ENCODE results near the gene SEZ6.

The SEZ6 gene

DNA sequence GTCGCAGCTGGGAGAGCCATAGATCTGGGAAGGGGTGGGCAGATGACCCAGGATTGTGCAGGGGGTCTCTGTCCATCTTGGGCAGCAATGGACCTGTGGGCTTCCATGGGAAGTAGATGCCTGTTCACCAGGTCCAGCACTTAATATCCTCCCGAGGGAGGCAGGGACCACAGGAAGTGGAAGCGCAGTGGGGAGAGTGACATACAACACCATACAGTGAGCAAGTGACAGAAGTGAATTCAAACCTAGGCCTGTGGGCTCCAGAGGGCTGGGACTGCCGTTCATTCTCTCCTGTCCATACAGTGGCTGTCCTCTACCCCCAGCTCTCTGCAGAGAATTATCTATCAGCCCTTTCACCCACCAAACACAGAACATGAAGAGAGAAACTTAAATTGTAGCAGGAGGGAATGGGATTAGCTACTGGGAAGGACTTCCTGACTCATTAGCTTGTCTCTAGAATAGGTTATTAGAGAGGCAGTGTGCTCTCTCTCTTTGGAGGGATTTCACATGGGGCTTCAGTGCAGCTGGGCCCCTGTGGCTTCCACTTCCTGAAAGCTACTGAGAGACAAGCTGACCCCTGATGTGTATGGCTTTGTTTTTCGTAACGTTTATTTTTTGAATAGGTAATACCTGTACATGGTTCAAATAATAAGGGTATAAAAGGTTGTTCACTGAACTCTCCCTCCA lies 13.1 kb upstream of the SEZ6 start:
- ATAC-seq = no peak
- TF ChIP-seq SNAI2 (CRISPR knock-in tag; IDR thresholded peaks at IDR 0.05) = no peak
- TF ChIP-seq BACH2 (CRISPR knock-in tag; IDR thresholded peaks at IDR 0.05; ENCODE audit: borderline replicate concordance) = no peak

GRCh38 chr17:29016345-29017210 lies 10.7 kb upstream of the SEZ6 start:
- ATAC-seq = no peak
- TF ChIP-seq ZNF70 (CRISPR knock-in tag; IDR thresholded peaks at IDR 0.05) = no peak
- no peak for TF ChIP-seq TOX (CRISPR knock-in tag; IDR thresholded peaks at IDR 0.05; ENCODE audit: borderline replicate concordance)

GRCh38 chr17:29014716-29015115 lies 8.9 kb upstream of the SEZ6 start:
- no peak for ATAC-seq
- TF ChIP-seq POU6F1 (CRISPR knock-in tag; IDR thresholded peaks at IDR 0.05; ENCODE audit: borderline replicate concordance, low read depth) (no peak), RARB (CRISPR knock-in tag; IDR thresholded peaks at IDR 0.05) (no peak), BACH2 (CRISPR knock-in tag; IDR thresholded peaks at IDR 0.05; ENCODE audit: borderline replicate concordance) (no peak), ZNF565 (CRISPR knock-in tag; conservative IDR thresholded peaks at IDR 0.05; ENCODE audit: low read depth) (no peak), ESRRG (CRISPR knock-in tag; IDR thresholded peaks at IDR 0.05) (no peak), SNAI2 (CRISPR knock-in tag; IDR thresholded peaks at IDR 0.05) (no peak), CSDC2 (CRISPR knock-in tag; IDR thresholded peaks at IDR 0.05) (no peak), ZFP30 (CRISPR knock-in tag; IDR thresholded peaks at IDR 0.05) (no peak), TCF4 (CRISPR knock-in tag; IDR thresholded peaks at IDR 0.05; ENCODE audit: borderline replicate concordance) (no peak), ZNF8 (CRISPR knock-in tag; IDR thresholded peaks at IDR 0.05) (no peak), ZNF70 (CRISPR knock-in tag; IDR thresholded peaks at IDR 0.05) (no peak), TOX (CRISPR knock-in tag; IDR thresholded peaks at IDR 0.05; ENCODE audit: borderline replicate concordance) (no peak), GLIS3 (CRISPR knock-in tag; IDR thresholded peaks at IDR 0.05) (no peak), PPARA (CRISPR knock-in tag; IDR thresholded peaks at IDR 0.05; ENCODE audit: borderline replicate concordance) (no peak)
- TF ChIP-seq, protein P1, sequence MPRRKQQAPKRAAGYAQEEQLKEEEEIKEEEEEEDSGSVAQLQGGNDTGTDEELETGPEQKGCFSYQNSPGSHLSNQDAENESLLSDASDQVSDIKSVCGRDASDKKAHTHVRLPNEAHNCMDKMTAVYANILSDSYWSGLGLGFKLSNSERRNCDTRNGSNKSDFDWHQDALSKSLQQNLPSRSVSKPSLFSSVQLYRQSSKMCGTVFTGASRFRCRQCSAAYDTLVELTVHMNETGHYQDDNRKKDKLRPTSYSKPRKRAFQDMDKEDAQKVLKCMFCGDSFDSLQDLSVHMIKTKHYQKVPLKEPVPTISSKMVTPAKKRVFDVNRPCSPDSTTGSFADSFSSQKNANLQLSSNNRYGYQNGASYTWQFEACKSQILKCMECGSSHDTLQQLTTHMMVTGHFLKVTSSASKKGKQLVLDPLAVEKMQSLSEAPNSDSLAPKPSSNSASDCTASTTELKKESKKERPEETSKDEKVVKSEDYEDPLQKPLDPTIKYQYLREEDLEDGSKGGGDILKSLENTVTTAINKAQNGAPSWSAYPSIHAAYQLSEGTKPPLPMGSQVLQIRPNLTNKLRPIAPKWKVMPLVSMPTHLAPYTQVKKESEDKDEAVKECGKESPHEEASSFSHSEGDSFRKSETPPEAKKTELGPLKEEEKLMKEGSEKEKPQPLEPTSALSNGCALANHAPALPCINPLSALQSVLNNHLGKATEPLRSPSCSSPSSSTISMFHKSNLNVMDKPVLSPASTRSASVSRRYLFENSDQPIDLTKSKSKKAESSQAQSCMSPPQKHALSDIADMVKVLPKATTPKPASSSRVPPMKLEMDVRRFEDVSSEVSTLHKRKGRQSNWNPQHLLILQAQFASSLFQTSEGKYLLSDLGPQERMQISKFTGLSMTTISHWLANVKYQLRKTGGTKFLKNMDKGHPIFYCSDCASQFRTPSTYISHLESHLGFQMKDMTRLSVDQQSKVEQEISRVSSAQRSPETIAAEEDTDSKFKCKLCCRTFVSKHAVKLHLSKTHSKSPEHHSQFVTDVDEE (CRISPR knock-in tag; IDR thresholded peaks at IDR 0.05) = no peak
- TF ChIP-seq, protein P2, sequence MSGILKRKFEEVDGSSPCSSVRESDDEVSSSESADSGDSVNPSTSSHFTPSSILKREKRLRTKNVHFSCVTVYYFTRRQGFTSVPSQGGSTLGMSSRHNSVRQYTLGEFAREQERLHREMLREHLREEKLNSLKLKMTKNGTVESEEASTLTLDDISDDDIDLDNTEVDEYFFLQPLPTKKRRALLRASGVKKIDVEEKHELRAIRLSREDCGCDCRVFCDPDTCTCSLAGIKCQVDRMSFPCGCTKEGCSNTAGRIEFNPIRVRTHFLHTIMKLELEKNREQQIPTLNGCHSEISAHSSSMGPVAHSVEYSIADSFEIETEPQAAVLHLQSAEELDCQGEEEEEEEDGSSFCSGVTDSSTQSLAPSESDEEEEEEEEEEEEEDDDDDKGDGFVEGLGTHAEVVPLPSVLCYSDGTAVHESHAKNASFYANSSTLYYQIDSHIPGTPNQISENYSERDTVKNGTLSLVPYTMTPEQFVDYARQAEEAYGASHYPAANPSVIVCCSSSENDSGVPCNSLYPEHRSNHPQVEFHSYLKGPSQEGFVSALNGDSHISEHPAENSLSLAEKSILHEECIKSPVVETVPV (CRISPR knock-in tag; IDR thresholded peaks at IDR 0.05) = no peak
- TF ChIP-seq, protein P3, sequence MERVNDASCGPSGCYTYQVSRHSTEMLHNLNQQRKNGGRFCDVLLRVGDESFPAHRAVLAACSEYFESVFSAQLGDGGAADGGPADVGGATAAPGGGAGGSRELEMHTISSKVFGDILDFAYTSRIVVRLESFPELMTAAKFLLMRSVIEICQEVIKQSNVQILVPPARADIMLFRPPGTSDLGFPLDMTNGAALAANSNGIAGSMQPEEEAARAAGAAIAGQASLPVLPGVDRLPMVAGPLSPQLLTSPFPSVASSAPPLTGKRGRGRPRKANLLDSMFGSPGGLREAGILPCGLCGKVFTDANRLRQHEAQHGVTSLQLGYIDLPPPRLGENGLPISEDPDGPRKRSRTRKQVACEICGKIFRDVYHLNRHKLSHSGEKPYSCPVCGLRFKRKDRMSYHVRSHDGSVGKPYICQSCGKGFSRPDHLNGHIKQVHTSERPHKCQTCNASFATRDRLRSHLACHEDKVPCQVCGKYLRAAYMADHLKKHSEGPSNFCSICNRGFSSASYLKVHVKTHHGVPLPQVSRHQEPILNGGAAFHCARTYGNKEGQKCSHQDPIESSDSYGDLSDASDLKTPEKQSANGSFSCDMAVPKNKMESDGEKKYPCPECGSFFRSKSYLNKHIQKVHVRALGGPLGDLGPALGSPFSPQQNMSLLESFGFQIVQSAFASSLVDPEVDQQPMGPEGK (CRISPR knock-in tag; IDR thresholded peaks at IDR 0.05; ENCODE audit: borderline replicate concordance) = no peak

- no peak for ATAC-seq
- no peak for TF ChIP-seq CSDC2 (CRISPR knock-in tag; IDR thresholded peaks at IDR 0.05)
- no peak for TF ChIP-seq ESRRG (CRISPR knock-in tag; IDR thresholded peaks at IDR 0.05)
- TF ChIP-seq TCF4 (CRISPR knock-in tag; IDR thresholded peaks at IDR 0.05; ENCODE audit: borderline replicate concordance) = no peak
- TF ChIP-seq ZNF565 (CRISPR knock-in tag; conservative IDR thresholded peaks at IDR 0.05; ENCODE audit: low read depth) = no peak
- no peak for TF ChIP-seq SNAI2 (CRISPR knock-in tag; IDR thresholded peaks at IDR 0.05)
- TF ChIP-seq, protein P3 (CRISPR knock-in tag; IDR thresholded peaks at IDR 0.05; ENCODE audit: borderline replicate concordance) = no peak
- no peak for TF ChIP-seq POU6F1 (CRISPR knock-in tag; IDR thresholded peaks at IDR 0.05; ENCODE audit: borderline replicate concordance, low read depth)
- TF ChIP-seq ZNF8 (CRISPR knock-in tag; IDR thresholded peaks at IDR 0.05) = no peak
- no peak for TF ChIP-seq GLIS3 (CRISPR knock-in tag; IDR thresholded peaks at IDR 0.05)
- no peak for TF ChIP-seq ZFP30 (CRISPR knock-in tag; IDR thresholded peaks at IDR 0.05)
- TF ChIP-seq ZFP3 (CRISPR knock-in tag; IDR thresholded peaks at IDR 0.05) = no peak
- TF ChIP-seq OSR1 (CRISPR knock-in tag; IDR thresholded peaks at IDR 0.05) = no peak
- no peak for TF ChIP-seq ARNTL (CRISPR knock-in tag; IDR thresholded peaks at IDR 0.05; ENCODE audit: borderline replicate concordance, low read depth)
These were observed 6.7 kb upstream of the SEZ6 start for GRCh38 chr17:29012535-29012934.

Measured in SK-N-SH treated with all-trans-retinoic acid at 6 μM for 48 hours (cell line).